WTC11 (cell line): Measurements from ENCODE around the gene SNX3. TPM values are rescaled to one million over a fixed set of nuclear protein-coding genes. Genes with fewer than 3 reads are reported as not detected.
"Not testable (repeated sequence)": the region's sequence is repeated elsewhere in the genome, so short reads cannot be mapped to it uniquely, and the experiment has no call there.

ENCODE experiments used
- ATAC-seq: fragments of 200-7000 bp; cut with Tn5 transposase; 2 replicates; pipeline ENCODE4 v1.10.0; 2021; ENCODE audit warnings: mild to moderate bottlenecking, moderate library complexity
- CTCF ChIA-PET: fragments of 300-600 bp; sonication (Branson Sonifier 250); formaldehyde crosslinking; loops from one replicate; lab custom pipeline; 2021; ENCODE audit warnings: antibody characterized with exemption; lab: Charles Lee
- POLR2A ChIA-PET: fragments of 350-600 bp; sonication (Branson Sonifier 250); formaldehyde crosslinking; loops from one replicate; lab custom pipeline; 2021; ENCODE audit warnings: antibody characterized with exemption; lab: Charles Lee
- DNase-seq: peaks from one replicate; pipeline ENCODE4 v3.0.0; 2021; ENCODE audit warnings: low spot score
- H3K27ac Mint-ChIP-seq: 2 replicates; pipeline ENCODE4 v1.8.0; 2021; ENCODE audit warnings: mixed read lengths
- H3K27me3 Mint-ChIP-seq: 2 replicates; pipeline ENCODE4 v1.8.0; 2021; ENCODE audit warnings: low read depth, mild to moderate bottlenecking, moderate library complexity, mixed read lengths
- H3K36me3 Mint-ChIP-seq: 2 replicates; pipeline ENCODE4 v1.8.0; 2021; ENCODE audit warnings: mixed read lengths
- H3K4me1 Mint-ChIP-seq: 2 replicates; pipeline ENCODE4 v1.8.0; 2022; ENCODE audit warnings: mixed read lengths
- H3K4me3 Mint-ChIP-seq: 2 replicates; pipeline ENCODE4 v1.8.0; 2021; ENCODE audit warnings: mild to moderate bottlenecking, moderate library complexity, mixed read lengths
- H3K9me3 Mint-ChIP-seq: 2 replicates; pipeline ENCODE4 v1.8.0; 2021; ENCODE audit warnings: mixed read lengths
- AFF4 ChIP-seq: sonication (generic); formaldehyde crosslinking; IDR thresholded peaks from 2 replicates; pipeline ENCODE4 v1.8.1; 2023; ENCODE audit warnings: mild to moderate bottlenecking, missing genetic modification reagents, borderline replicate concordance
- E2F5 ChIP-seq: sonication (generic); formaldehyde crosslinking; IDR thresholded peaks from 2 replicates; pipeline ENCODE4 v1.8.1; 2022; ENCODE audit warnings: mild to moderate bottlenecking, moderate library complexity, missing genetic modification reagents
- ETV6 ChIP-seq: sonication (generic); formaldehyde crosslinking; IDR thresholded peaks from 2 replicates; pipeline ENCODE4 v1.8.1; 2022; ENCODE audit warnings: mild to moderate bottlenecking, missing genetic modification reagents
- HMGA2 ChIP-seq: fragments of 250-450 bp; sonication (Bioruptor Pico); IDR thresholded peaks from 2 replicates; pipeline ENCODE4 v1.4.0; 2021; ENCODE audit warnings: mild to moderate bottlenecking, moderate library complexity
- IRF1 ChIP-seq: sonication (generic); formaldehyde crosslinking; IDR thresholded peaks from 2 replicates; pipeline ENCODE4 v1.8.0; 2023; ENCODE audit warnings: missing genetic modification reagents
- MAX ChIP-seq: sonication (generic); formaldehyde crosslinking; IDR thresholded peaks from 2 replicates; pipeline ENCODE4 v1.8.0; 2022; ENCODE audit warnings: mild to moderate bottlenecking, missing genetic modification reagents
- MXD4 ChIP-seq: fragments of 250-450 bp; sonication (Bioruptor Pico); IDR thresholded peaks from 2 replicates; pipeline ENCODE4 v1.8.0; 2021; ENCODE audit warnings: mild to moderate bottlenecking, moderate library complexity, borderline replicate concordance
- NFATC4 ChIP-seq: fragments of 250-450 bp; sonication (Bioruptor Pico); IDR thresholded peaks from 2 replicates; pipeline ENCODE4 v1.9.0; 2021; ENCODE audit warnings: mild to moderate bottlenecking
- NR2C2 ChIP-seq: sonication (generic); formaldehyde crosslinking; IDR thresholded peaks from 2 replicates; pipeline ENCODE4 v1.8.0; 2022; ENCODE audit warnings: mild to moderate bottlenecking, missing genetic modification reagents
- OVOL2 ChIP-seq: fragments of 250-450 bp; sonication (Bioruptor Pico); IDR thresholded peaks from 2 replicates; pipeline ENCODE4 v1.9.0; 2021; ENCODE audit warnings: mild to moderate bottlenecking, borderline replicate concordance
- PRRX2 ChIP-seq: fragments of 250-450 bp; sonication (Bioruptor Pico); IDR thresholded peaks from 2 replicates; pipeline ENCODE4 v1.8.0; 2021; ENCODE audit warnings: mild to moderate bottlenecking
- RELA ChIP-seq: sonication (generic); formaldehyde crosslinking; IDR thresholded peaks from 2 replicates; pipeline ENCODE4 v1.8.1; 2022; ENCODE audit warnings: missing genetic modification reagents, mild to moderate bottlenecking, borderline replicate concordance
- SP1 ChIP-seq: sonication (generic); formaldehyde crosslinking; conservative IDR thresholded peaks from 2 replicates; pipeline ENCODE4 v1.8.1; 2022; ENCODE audit warnings: missing genetic modification reagents
- STAT6 ChIP-seq: sonication (generic); formaldehyde crosslinking; conservative IDR thresholded peaks from 2 replicates; pipeline ENCODE4 v1.8.1; 2023; ENCODE audit warnings: mild to moderate bottlenecking, low read depth, missing genetic modification reagents, moderate library complexity
- ZMAT4 ChIP-seq: fragments of 250-450 bp; sonication (Bioruptor Pico); IDR thresholded peaks from 2 replicates; pipeline ENCODE4 v1.9.0; 2021; ENCODE audit warnings: mild to moderate bottlenecking
- ZNF317 ChIP-seq: sonication (generic); formaldehyde crosslinking; IDR thresholded peaks from 2 replicates; pipeline ENCODE4 v1.8.1; 2023; ENCODE audit warnings: low read depth, mild to moderate bottlenecking, moderate library complexity, missing genetic modification reagents, borderline replicate concordance
- ZNF512 ChIP-seq: sonication (generic); formaldehyde crosslinking; IDR thresholded peaks from 2 replicates; pipeline ENCODE4 v1.8.1; 2022; ENCODE audit warnings: missing genetic modification reagents, borderline replicate concordance
- ZNF671 ChIP-seq: fragments of 250-450 bp; sonication (Bioruptor Pico); IDR thresholded peaks from 2 replicates; pipeline ENCODE4 v1.8.0; 2021; ENCODE audit warnings: mild to moderate bottlenecking
- ZSCAN18 ChIP-seq: fragments of 250-450 bp; sonication (Bioruptor Pico); IDR thresholded peaks from 2 replicates; pipeline ENCODE4 v2.1.2; 2022; ENCODE audit warnings: mild to moderate bottlenecking, moderate library complexity
- total RNA-seq: library from RNA; stranded (reverse); gene quantifications from 3 replicates; pipeline ENCODE4 v1.2.3, GENCODE V29; 2021

Gene SNX3
- total RNA-seq, 1 experiment from 2014 or later, result 66.1 TPM

GRCh38 chr6:108308641-108309040 lies 47.8 kb upstream of the SNX3 start:
- H3K27ac Mint-ChIP-seq, H3K9me3 Mint-ChIP-seq, ATAC-seq, POLR2A ChIA-PET, H3K36me3 Mint-ChIP-seq, CTCF ChIA-PET, H3K27me3 Mint-ChIP-seq, H3K4me3 Mint-ChIP-seq, DNase-seq: not testable (repeated sequence)
- peaks cover 16% of the 10 kb centered on the region for H3K4me1 Mint-ChIP-seq

- no peak for ATAC-seq
- POLR2A ChIA-PET, result no interaction called here
- H3K4me1 Mint-ChIP-seq, result peaks cover 12% of the 10 kb centered on the region
- no peaks in the 10 kb centered on the region for H3K27me3 Mint-ChIP-seq
- no peak overlapping the region for H3K4me3 Mint-ChIP-seq
- H3K27ac Mint-ChIP-seq, result peak overlapping the region; percentile 9; the same call in 1 of the 2 replicates
- H3K9me3 Mint-ChIP-seq, result peaks cover 5% of the 10 kb centered on the region
- no peak for TF ChIP-seq PRRX2 (CRISPR knock-in tag)
- TF ChIP-seq MXD4, result no peak
- no peak for TF ChIP-seq OVOL2 (CRISPR knock-in tag)
- TF ChIP-seq SP1 (CRISPR knock-in tag), result no peak
- TF ChIP-seq ZNF512 (CRISPR knock-in tag), result no peak
- TF ChIP-seq ZSCAN18, result no peak
- no peak for TF ChIP-seq ZNF317
- no peak for TF ChIP-seq ZMAT4
- TF ChIP-seq NFATC4 (CRISPR knock-in tag), result no peak
- TF ChIP-seq ETV6 (CRISPR knock-in tag), result no peak
- no peak for TF ChIP-seq RELA (CRISPR knock-in tag)
- no peak for DNase-seq
- H3K36me3 Mint-ChIP-seq, result peaks cover 9% of the 10 kb centered on the region
- CTCF ChIA-PET, result no interaction called here
Measured at GRCh38 chr6:108304646-108305045, 43.8 kb upstream of the SNX3 start.

- Mint-ChIP-seq H3K4me3 (no peak overlapping the region), H3K36me3 (peaks cover 9% of the 10 kb centered on the region), H3K27ac (no peak overlapping the region), H3K4me1 (peaks cover 16% of the 10 kb centered on the region), H3K9me3 (peaks cover 5% of the 10 kb centered on the region), H3K27me3 (no peaks in the 10 kb centered on the region)
- ATAC-seq, result no peak
- POLR2A ChIA-PET, result interaction anchor here (0.6 kb wide), 1 partner anchor 171 kb away, joined by 3 read pairs; no protein-coding TSS in a partner anchor
- no peak for DNase-seq
- CTCF ChIA-PET, result no interaction called here
- no peak for TF ChIP-seq ZNF671 (CRISPR knock-in tag)
- no peak for TF ChIP-seq IRF1 (CRISPR knock-in tag)
- no peak for TF ChIP-seq ZMAT4
- TF ChIP-seq NR2C2 (CRISPR knock-in tag), result no peak
- no peak for TF ChIP-seq NFATC4 (CRISPR knock-in tag)
- no peak for TF ChIP-seq HMGA2
- no peak for TF ChIP-seq E2F5
- no peak for TF ChIP-seq STAT6 (CRISPR knock-in tag)
- TF ChIP-seq MAX (CRISPR knock-in tag), result no peak
- TF ChIP-seq AFF4 (CRISPR knock-in tag), result no peak
Measured at GRCh38 chr6:108302386-108302785, 41.5 kb upstream of the SNX3 start.
